ENCODE data around the gene RBM12.

DNA sequence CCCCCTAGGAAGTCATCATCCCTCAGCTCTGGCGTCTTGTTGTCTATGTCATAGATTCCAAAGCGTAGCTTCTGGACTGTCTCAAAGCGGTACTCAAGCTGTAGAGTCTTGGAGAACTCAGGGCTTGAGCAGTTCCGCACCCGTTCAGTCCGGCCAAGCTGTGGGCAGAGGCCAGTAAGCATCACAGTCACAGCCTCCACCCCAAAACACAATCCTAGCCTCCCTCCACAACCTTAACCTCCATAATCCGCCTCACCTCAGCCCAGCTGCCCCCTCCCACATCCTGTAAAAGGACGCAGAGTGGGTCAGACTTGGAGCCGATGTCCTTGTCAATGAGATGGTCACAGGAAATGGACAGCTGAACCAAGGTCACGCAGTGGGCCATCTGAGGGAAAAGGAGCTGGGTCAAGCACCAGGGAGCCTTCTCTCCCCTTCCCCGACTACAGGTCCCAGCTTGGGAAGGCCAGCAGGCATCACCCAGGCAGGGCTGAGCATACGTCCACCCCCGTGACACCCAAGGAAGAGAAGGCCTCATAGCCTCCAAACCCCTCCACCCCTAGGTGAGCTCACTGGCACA is 32.1 kb downstream of the RBM12 start:
- TF ChIP-seq, protein P1, sequence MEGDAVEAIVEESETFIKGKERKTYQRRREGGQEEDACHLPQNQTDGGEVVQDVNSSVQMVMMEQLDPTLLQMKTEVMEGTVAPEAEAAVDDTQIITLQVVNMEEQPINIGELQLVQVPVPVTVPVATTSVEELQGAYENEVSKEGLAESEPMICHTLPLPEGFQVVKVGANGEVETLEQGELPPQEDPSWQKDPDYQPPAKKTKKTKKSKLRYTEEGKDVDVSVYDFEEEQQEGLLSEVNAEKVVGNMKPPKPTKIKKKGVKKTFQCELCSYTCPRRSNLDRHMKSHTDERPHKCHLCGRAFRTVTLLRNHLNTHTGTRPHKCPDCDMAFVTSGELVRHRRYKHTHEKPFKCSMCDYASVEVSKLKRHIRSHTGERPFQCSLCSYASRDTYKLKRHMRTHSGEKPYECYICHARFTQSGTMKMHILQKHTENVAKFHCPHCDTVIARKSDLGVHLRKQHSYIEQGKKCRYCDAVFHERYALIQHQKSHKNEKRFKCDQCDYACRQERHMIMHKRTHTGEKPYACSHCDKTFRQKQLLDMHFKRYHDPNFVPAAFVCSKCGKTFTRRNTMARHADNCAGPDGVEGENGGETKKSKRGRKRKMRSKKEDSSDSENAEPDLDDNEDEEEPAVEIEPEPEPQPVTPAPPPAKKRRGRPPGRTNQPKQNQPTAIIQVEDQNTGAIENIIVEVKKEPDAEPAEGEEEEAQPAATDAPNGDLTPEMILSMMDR (IDR thresholded peaks at IDR 0.05; ENCODE audit: poor library complexity, severe bottlenecking): no peak
- TF ChIP-seq EP300 (conservative IDR thresholded peaks at IDR 0.05; ENCODE audit: poor library complexity, severe bottlenecking) (no peak), EZH2 (IDR thresholded peaks at IDR 0.05; ENCODE audit: borderline replicate concordance, insufficient read depth, low read length, poor library complexity, severe bottlenecking) (no peak), RAD21 (conservative IDR thresholded peaks at IDR 0.05) (no peak)
- TF ChIP-seq, protein P2, sequence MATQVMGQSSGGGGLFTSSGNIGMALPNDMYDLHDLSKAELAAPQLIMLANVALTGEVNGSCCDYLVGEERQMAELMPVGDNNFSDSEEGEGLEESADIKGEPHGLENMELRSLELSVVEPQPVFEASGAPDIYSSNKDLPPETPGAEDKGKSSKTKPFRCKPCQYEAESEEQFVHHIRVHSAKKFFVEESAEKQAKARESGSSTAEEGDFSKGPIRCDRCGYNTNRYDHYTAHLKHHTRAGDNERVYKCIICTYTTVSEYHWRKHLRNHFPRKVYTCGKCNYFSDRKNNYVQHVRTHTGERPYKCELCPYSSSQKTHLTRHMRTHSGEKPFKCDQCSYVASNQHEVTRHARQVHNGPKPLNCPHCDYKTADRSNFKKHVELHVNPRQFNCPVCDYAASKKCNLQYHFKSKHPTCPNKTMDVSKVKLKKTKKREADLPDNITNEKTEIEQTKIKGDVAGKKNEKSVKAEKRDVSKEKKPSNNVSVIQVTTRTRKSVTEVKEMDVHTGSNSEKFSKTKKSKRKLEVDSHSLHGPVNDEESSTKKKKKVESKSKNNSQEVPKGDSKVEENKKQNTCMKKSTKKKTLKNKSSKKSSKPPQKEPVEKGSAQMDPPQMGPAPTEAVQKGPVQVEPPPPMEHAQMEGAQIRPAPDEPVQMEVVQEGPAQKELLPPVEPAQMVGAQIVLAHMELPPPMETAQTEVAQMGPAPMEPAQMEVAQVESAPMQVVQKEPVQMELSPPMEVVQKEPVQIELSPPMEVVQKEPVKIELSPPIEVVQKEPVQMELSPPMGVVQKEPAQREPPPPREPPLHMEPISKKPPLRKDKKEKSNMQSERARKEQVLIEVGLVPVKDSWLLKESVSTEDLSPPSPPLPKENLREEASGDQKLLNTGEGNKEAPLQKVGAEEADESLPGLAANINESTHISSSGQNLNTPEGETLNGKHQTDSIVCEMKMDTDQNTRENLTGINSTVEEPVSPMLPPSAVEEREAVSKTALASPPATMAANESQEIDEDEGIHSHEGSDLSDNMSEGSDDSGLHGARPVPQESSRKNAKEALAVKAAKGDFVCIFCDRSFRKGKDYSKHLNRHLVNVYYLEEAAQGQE (IDR thresholded peaks at IDR 0.05; ENCODE audit: borderline replicate concordance): no peak

Data from neural cell (in vitro differentiated cells).